SKM-1 (cell line): ENCODE results near the gene KCND1.

Source experiments
- DNase-seq: peaks from one replicate; lab custom pipeline; 2025; ENCODE audit not compliant: unreplicated experiment; lab: John Stamatoyannopoulos, UW

KCND1 gene

GRCh38 chrX:48975041-48975440 lies 3.4 kb upstream of the KCND1 start:
- no peak for DNase-seq

GRCh38 chrX:48974574-48974973 lies 2.9 kb upstream of the KCND1 start:
- DNase-seq: no peak

GRCh38 chrX:48974033-48974432 lies 2.4 kb upstream of the KCND1 start:
- DNase-seq: no peak

GRCh38 chrX:48972220-48973164 lies 848 bp upstream of the KCND1 start:
- DNase-seq: peak; percentile 0

GRCh38 chrX:48969471-48969870 lies 2.2 kb downstream of the KCND1 start:
- no peak for DNase-seq

GRCh38 chrX:48968377-48968776 lies 3.3 kb downstream of the KCND1 start:
- no peak for DNase-seq

GRCh38 chrX:48966796-48967579 lies 4.7 kb downstream of the KCND1 start:
- DNase-seq: no peak

GRCh38 chrX:48965959-48966358 lies 5.7 kb downstream of the KCND1 start:
- DNase-seq: no peak

GRCh38 chrX:48961585-48962091 lies 10.0 kb downstream of the KCND1 start:
- no peak for DNase-seq

GRCh38 chrX:48960291-48960690 lies 11.4 kb downstream of the KCND1 start:
- DNase-seq: no peak

GRCh38 chrX:48958635-48959094 lies 13.0 kb downstream of the KCND1 start:
- no peak for DNase-seq

- DNase-seq: peak; percentile 80
Measured at GRCh38 chrX:48957827-48958634, 13.6 kb downstream of the KCND1 start.

GRCh38 chrX:48957477-48957826 lies 14.2 kb downstream of the KCND1 start, which contains the start of gene OTUD5:
OTUD5 (minus strand) TSS chrX:48957607; CDS start chrX:48957570, 37 bp downstream.
- no peak for DNase-seq

- no peak for DNase-seq
Measured at GRCh38 chrX:48956728-48957414, 14.8 kb downstream of the KCND1 start.

- no peak for DNase-seq
Measured at GRCh38 chrX:48948589-48948988, 23.1 kb downstream of the KCND1 start.

GRCh38 chrX:48945517-48946348 lies 25.9 kb downstream of the KCND1 start:
- DNase-seq: no peak

- DNase-seq: no peak
Measured at GRCh38 chrX:48942895-48943294, 28.7 kb downstream of the KCND1 start.

- DNase-seq: no peak
Measured at GRCh38 chrX:48940404-48940955, 31.2 kb downstream of the KCND1 start.
